Suprapubic skin (tissue), 4 donors: ENCODE measurements around the gene USP22. TPM values are rescaled to one million over a fixed set of nuclear protein-coding genes. Genes with fewer than 3 reads are reported as not detected.

ENCODE experiments used
- DNase-seq, 2 donors: peaks; one replicate each; pipeline ENCODE4 v3.0.0-alpha.2; 2019; ENCODE audit warnings: low spot score in 2 of 2
- H3K27ac ChIP-seq: fragments of 200-600 bp; sonication (generic); one replicate; pipeline ENCODE4 v1.5.1; 2019
- H3K27me3 ChIP-seq: fragments of 200-600 bp; sonication (generic); one replicate; pipeline ENCODE4 v1.5.1; 2019
- H3K36me3 ChIP-seq: fragments of 200-600 bp; sonication (generic); one replicate; pipeline ENCODE4 v1.5.1; 2019
- H3K4me1 ChIP-seq: fragments of 200-600 bp; sonication (generic); one replicate; pipeline ENCODE4 v1.5.1; 2019
- H3K4me3 ChIP-seq: fragments of 200-600 bp; sonication (generic); one replicate; pipeline ENCODE4 v1.5.1; 2019; ENCODE audit warnings: mild to moderate bottlenecking
- H3K9me3 ChIP-seq: fragments of 200-600 bp; sonication (generic); one replicate; pipeline ENCODE4 v1.5.1; 2019
- EP300 ChIP-seq: sonication (generic); formaldehyde crosslinking; IDR thresholded peaks from one replicate; pipeline ENCODE4 v1.6.1; 2017; ENCODE audit warnings: antibody characterized with exemption
- POLR2A ChIP-seq, 2 donors: fragments of 450-650 bp; IDR thresholded peaks; one replicate each; pipeline ENCODE4 v1.6.1; 2017; ENCODE audit warnings: antibody characterized with exemption in 2 of 2, mild to moderate bottlenecking in 2 of 2, moderate library complexity in 2 of 2
- POLR2AphosphoS5 ChIP-seq, 3 donors: sonication (generic); formaldehyde crosslinking; IDR thresholded peaks; one replicate each; pipeline ENCODE4 v1.6.1; 2017; ENCODE audit warnings: antibody characterized with exemption in 3 of 3
- WGBS: methylation state at CpG from one replicate; pipeline ENCODE4 v1.1.5; 2018; 5-methylcytosine and 5-hydroxymethylcytosine counted together
- total RNA-seq, 4 donors: library from RNA; depleted of rRNA; stranded (reverse); fragments of >200 nt; gene quantifications; one replicate each; pipeline ENCODE4 v1.1.0, GENCODE V29; 2016
- TF ChIP-seq, protein P1 (sequence below), 2 donors: fragments of 200-600 bp in 1 of 2; fragments of 450-650 bp in 1 of 2; sonication (generic) in 1 of 2; IDR thresholded peaks; one replicate each; pipeline ENCODE4 v1.5.1; 2016 to 2019; ENCODE audit warnings: antibody characterized with exemption in 2 of 2, mild to moderate bottlenecking in 1 of 2, moderate library complexity in 1 of 2

USP22 gene
- total RNA-seq, 4 donors from 2014 or later = 116 to 166 (median 152) TPM

DNA sequence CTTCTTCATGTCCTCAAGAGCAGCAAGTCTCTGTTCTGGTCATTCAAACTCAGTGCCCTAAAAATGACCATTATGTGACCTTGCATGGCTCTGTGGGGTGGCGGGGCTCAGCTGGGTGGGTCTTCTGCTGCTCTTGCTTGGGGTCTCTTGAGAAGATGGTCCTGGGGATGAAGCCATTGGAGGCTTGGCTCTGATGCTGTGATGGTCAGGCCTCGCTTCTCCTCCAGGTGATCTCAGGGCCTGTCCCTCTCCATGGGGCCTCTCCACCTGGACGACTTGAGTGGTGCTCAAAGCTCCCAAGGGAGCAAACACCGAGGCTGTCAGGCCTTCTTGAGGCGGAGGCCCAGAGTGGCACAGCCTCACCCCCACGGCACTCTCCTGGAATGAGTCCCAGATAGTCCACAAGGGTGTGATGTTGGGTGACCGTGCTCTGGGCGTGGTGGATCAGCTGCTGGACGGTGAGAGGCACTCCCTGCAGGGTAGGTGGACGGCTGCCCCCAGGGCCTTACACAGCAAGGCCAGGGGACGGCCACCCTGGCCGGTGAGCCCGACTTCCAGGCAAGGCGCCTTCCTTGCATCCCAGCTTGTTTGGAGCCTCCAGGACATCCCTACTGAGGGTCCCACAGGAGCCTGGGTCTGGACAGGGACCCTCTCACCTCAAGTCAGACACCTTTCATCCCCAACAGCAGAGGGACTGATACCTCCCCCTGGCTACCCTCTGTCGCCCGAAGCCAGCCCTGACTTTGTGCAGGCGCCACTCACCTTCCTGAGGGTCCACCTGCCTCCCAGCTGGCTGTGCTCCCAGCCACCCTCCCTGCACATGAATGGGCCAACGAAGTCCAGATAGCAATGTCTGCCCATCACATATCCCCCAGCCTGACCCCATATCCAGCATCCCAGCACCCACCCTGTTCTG, 48.7 kb downstream of the USP22 start:
- 99% methylated on average over 9 of the region's 18 CpGs for WGBS
- H3K4me1 ChIP-seq = peaks cover 14% of the 10 kb centered on the region
- H3K27ac ChIP-seq = no peak overlapping the region
- no peaks in the 10 kb centered on the region for H3K27me3 ChIP-seq
- no peaks in the 10 kb centered on the region for H3K9me3 ChIP-seq
- no peak for TF ChIP-seq EP300
- TF ChIP-seq, protein P1, sequence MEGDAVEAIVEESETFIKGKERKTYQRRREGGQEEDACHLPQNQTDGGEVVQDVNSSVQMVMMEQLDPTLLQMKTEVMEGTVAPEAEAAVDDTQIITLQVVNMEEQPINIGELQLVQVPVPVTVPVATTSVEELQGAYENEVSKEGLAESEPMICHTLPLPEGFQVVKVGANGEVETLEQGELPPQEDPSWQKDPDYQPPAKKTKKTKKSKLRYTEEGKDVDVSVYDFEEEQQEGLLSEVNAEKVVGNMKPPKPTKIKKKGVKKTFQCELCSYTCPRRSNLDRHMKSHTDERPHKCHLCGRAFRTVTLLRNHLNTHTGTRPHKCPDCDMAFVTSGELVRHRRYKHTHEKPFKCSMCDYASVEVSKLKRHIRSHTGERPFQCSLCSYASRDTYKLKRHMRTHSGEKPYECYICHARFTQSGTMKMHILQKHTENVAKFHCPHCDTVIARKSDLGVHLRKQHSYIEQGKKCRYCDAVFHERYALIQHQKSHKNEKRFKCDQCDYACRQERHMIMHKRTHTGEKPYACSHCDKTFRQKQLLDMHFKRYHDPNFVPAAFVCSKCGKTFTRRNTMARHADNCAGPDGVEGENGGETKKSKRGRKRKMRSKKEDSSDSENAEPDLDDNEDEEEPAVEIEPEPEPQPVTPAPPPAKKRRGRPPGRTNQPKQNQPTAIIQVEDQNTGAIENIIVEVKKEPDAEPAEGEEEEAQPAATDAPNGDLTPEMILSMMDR (IDR thresholded peaks at IDR 0.05) = no peak
- no peak for TF ChIP-seq POLR2A (IDR thresholded peaks at IDR 0.05)
- no peak for TF ChIP-seq POLR2AphosphoS5 (IDR thresholded peaks at IDR 0.05)
- DNase-seq = peak; percentile 52 to 74
- peaks cover 3% of the 10 kb centered on the region for H3K36me3 ChIP-seq
- H3K4me3 ChIP-seq = no peak overlapping the region

DNA sequence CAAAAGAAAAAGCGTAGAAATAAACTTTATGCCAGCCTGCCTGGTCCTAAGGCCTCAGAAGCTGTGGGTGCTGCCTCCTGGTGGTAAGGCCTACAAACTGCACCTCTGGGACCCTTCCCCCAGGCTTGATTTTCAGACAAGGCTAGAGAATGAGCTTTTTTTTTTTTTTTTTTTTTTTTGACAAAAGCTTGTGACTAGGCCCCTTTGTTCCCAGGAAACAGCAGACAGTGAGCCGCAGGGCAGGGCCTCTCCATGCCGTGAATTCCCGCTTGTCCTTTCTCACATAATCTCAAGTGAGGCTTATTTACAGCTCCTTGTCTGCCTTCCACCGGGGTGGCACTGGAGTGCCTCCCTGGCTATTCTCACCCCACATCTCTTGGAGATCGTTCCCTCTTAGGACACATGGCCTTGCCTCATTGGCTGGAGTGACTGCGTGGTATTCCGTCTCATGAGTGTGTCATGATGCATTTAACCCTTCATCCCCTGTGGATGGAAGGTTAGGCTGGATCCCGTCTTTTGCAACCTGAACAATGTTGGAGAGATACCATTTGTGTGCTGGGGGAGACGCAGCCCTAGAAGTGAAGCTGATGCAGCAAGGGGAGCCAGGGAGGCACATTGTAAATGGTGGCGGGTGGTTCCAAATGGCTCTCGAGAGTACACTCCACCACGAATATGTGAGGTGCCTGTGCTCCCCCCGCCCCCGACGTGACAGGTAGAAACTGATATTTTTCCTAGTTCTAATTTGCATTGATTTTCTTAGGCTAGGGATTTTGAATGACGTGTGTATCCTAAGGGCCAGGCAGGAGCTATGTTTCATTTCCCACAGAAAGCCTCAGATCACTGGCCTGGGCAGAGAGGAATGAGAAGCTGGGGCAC, 49.6 kb downstream of the USP22 start:
- H3K4me3 ChIP-seq = no peak overlapping the region
- TF ChIP-seq, protein P1 (IDR thresholded peaks at IDR 0.05) = peak; percentile 86 to 88
- no peak for TF ChIP-seq POLR2A (IDR thresholded peaks at IDR 0.05)
- peaks cover 9% of the 10 kb centered on the region for H3K4me1 ChIP-seq
- no peaks in the 10 kb centered on the region for H3K9me3 ChIP-seq
- H3K27me3 ChIP-seq = no peaks in the 10 kb centered on the region
- WGBS = 55% methylated on average over 17 of the region's 17 CpGs
- peak; percentile 70 to 78 for DNase-seq
- no peaks in the 10 kb centered on the region for H3K36me3 ChIP-seq
- H3K27ac ChIP-seq = no peak overlapping the region

DNA sequence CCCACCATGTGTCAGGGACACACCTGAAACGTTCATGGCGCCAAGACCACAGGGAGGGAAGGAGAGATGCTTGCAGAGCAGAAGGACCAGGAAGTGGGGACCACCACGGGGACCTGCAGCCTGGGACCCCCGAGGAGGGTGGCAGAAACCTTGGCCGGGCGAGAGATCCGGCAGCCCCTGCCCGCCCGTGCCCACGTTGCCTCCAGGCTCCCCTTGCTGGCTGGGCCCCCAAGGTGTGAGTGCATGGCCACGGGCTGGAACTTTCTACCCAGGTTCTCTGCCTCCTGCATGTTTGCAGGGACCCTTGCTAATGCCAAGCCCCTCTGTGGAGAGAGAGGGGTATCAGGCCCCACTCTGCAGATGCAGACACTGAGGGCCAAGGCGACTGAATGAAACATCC, 50.4 kb downstream of the USP22 start:
- Histone ChIP-seq H3K36me3 (no peaks in the 10 kb centered on the region), H3K27ac (no peak overlapping the region), H3K9me3 (no peaks in the 10 kb centered on the region), H3K4me1 (peaks cover 9% of the 10 kb centered on the region), H3K27me3 (no peaks in the 10 kb centered on the region), H3K4me3 (no peak overlapping the region)
- TF ChIP-seq EP300 (no peak), POLR2AphosphoS5 (IDR thresholded peaks at IDR 0.05) (no peak), POLR2A (IDR thresholded peaks at IDR 0.05) (no peak)
- TF ChIP-seq, protein P1 (IDR thresholded peaks at IDR 0.05) = no peak
- 65% methylated on average over 9 of the region's 12 CpGs for WGBS
- peak; percentile 47 to 66 for DNase-seq

DNA sequence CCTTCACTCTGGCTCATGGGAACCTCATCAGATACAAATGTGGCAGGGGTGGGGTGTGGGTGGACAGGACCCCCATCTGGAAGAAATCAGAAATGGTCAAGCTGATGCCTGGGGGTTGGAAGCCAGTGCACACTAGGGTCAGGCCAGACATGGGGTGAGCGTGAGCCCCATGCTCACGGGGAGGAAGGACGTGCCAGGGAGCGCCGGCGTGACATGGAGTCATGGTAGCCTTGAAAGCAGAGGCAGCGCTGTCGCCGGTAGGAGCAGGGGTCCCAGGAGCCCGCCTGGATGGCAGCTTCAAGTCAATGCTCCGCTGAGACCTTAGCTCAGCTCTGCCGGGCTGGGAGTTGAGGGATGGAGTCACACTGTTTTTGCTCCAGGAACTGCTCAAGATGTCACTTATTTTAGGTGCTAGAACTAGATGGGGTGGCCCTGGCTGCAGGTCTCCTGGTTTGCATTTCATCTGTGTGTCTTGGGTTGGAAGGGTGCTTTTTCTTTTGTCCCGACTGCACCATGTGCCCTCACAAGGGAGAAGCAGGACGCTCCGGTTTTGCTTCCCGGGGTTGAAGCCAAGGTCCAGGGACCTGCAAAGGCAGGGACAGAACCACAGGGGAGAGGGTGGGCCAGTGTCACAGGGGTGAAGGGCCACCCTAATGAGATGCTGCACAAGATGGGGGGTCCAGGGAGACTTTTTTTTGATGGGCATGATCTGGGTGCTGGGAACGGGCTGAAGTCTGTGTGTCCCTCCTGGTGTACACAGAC, 51.4 kb downstream of the USP22 start:
- WGBS = 91% methylated on average over 9 of the region's 17 CpGs

More for the DNA sequence above, 51.4 kb downstream of the USP22 start:
- no peak overlapping the region for H3K27ac ChIP-seq
- H3K4me3 ChIP-seq = no peak overlapping the region
- no peaks in the 10 kb centered on the region for H3K27me3 ChIP-seq
- peak; percentile 46 to 73 for DNase-seq
- peaks cover 9% of the 10 kb centered on the region for H3K4me1 ChIP-seq
- TF ChIP-seq POLR2AphosphoS5 (IDR thresholded peaks at IDR 0.05) (no peak), EP300 (no peak), POLR2A (IDR thresholded peaks at IDR 0.05) (no peak)
- TF ChIP-seq, protein P1 (IDR thresholded peaks at IDR 0.05) = no peak
- H3K9me3 ChIP-seq = no peaks in the 10 kb centered on the region
- no peaks in the 10 kb centered on the region for H3K36me3 ChIP-seq
